Pancreas (tissue), 10 donors: ENCODE measurements around the gene CTPS1. TPM values are rescaled to one million over a fixed set of nuclear protein-coding genes. Genes with fewer than 3 reads are reported as not detected.

Source experiments
- ATAC-seq, 4 donors: fragments of 200-7000 bp; cut with Tn5 transposase; one replicate each; pipeline versions ENCODE4 v1.8.0 to v1.9.1; 2020; ENCODE audit warnings: mild to moderate bottlenecking in 4 of 4, moderate library complexity in 4 of 4
- DNase-seq, 6 donors: peaks; one replicate each; pipeline ENCODE4 v3.0.0-alpha.2; 2020
- FAIRE-seq: peaks from 2 replicates; lab custom pipeline; 2012; peaks lifted over from hg19 to GRCh38; lab: Jason Lieb, UNC
- H3K27ac ChIP-seq, 4 donors: fragments of 200-600 bp; sonication (generic); 1 replicate in 3 of 4; 2 replicates in 1 of 4; pipeline versions ENCODE4 v1.5.0 to v1.8.0; 2020
- H3K27me3 ChIP-seq, 4 donors: fragments of 200-600 bp; one replicate each; pipeline ENCODE4 v1.8.0; 2021
- H3K36me3 ChIP-seq, 3 donors: fragments of 200-600 bp; sonication (generic) in 1 of 3; one replicate each; pipeline versions ENCODE4 v1.5.0 to v1.8.0; 2020 to 2021
- H3K4me1 ChIP-seq, 3 donors: fragments of 200-600 bp; one replicate each; pipeline ENCODE4 v1.8.0; 2021
- H3K4me3 ChIP-seq, 4 donors: fragments of 200-600 bp; sonication (generic) in 2 of 4; one replicate each; pipeline versions ENCODE4 v1.5.0 to v1.8.0; 2020 to 2021
- H3K9me3 ChIP-seq, 4 donors: fragments of 200-600 bp; one replicate each; pipeline ENCODE4 v1.8.0; 2021
- WGBS, 2 donors: extraction: QIAGEN DNeasy Blood & Tissue Kit; methylation state at CpG; one replicate each; pipeline ENCODE4 v1.1.7; 2013; 5-methylcytosine and 5-hydroxymethylcytosine counted together
- intact Hi-C, 3 donors: fragments of 100-400 bp; cut with DNase I; formaldehyde crosslinking; loops; one replicate each; pipeline versions ENCODE4 v1.11.1 to v1.14.2; 2022
- polyA plus RNA-seq, 2 donors: library from polyadenylated mRNA; stranded (reverse); fragments of 200-250 nt; gene quantifications; one replicate each; pipeline ENCODE4 v1.2.3, GENCODE V29; 2013
- total RNA-seq, 6 donors: library from RNA; stranded (reverse); fragmentation: NEBNext Ultra II Directional in 4 of 6; extraction: Animal tissue kit (Norgen Biotek cat#: 25700) in 4 of 6; gene quantifications; one replicate each; pipeline versions ENCODE4 v1.2.1 to v1.2.4, GENCODE V29; 2021 to 2023
- TF ChIP-seq, protein P1 (sequence below), 4 donors: fragments of 200-600 bp; sonication (generic) in 3 of 4; IDR thresholded peaks; one replicate each; pipeline versions ENCODE4 v1.5.0 to v1.8.0; 2021; ENCODE audit warnings: antibody characterized with exemption in 4 of 4
- donor health status: healthy with polysubstance abuse.
- donor health status: DM: no; HTN: no; CAD: no; lungs with moderate emphysema.
- donor health status: DM: no; HTN: no; CAD: no.
- donor health status: control.
- donor health status: control.
- donor health status: Bipolar disorder and iron deficiency.
- donor health status: DM: yes; HTN: yes; CAD: no.
- donor health status: DM: no; HTN: no; CAD: no.
- donor health status: DM: no; HTN: no; CAD: no.
- donor health status: DM: yes; HTN: yes; CAD: no.

The CTPS1 gene
- total and polyA plus RNA-seq, 8 donors = 4.1 to 8.7 (median 7.3) TPM

DNA sequence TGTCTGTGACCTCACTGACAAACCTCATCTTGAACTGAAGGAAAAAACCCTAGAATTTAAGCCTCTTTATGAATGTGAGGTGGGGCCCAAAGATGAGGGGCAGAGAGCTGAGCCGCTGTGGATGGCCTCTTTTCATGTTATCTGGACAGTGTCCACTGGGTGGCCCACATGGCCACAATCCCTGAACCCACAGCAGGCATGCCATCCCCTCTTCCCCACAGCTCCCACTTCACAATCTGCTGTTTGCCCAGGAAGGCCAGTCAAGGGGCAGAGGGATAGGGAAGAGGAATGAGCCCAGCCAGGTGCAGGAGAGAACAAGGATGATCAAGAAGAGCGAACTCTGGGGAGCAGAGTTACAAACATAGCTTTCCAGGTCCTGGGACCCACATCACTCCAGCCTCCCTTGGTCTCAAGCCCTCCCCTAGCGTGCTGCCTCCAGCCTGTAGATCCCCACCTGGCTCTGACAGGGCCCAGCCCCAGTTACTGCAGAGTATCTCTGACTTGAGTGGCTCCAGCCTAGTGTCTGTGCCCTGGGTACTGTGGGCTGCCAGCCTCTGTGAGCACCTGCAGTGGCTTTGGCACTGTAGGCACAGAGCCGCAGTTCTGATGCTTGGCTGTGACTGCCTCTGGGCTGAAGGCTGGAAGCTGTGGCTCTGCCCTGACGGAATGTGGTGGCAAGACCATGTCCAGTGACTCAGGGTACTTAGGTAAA, 43.9 kb downstream of the CTPS1 start:
- intact Hi-C loops = no loop called here
- H3K27me3 ChIP-seq = no peaks in the 10 kb centered on the region
- no peaks in the 10 kb centered on the region for H3K9me3 ChIP-seq
- WGBS, 2 donors = 89 to 92% methylated on average over 5 of the region's 5 CpGs
- no peaks in the 10 kb centered on the region for H3K4me1 ChIP-seq
- TF ChIP-seq, protein P1, sequence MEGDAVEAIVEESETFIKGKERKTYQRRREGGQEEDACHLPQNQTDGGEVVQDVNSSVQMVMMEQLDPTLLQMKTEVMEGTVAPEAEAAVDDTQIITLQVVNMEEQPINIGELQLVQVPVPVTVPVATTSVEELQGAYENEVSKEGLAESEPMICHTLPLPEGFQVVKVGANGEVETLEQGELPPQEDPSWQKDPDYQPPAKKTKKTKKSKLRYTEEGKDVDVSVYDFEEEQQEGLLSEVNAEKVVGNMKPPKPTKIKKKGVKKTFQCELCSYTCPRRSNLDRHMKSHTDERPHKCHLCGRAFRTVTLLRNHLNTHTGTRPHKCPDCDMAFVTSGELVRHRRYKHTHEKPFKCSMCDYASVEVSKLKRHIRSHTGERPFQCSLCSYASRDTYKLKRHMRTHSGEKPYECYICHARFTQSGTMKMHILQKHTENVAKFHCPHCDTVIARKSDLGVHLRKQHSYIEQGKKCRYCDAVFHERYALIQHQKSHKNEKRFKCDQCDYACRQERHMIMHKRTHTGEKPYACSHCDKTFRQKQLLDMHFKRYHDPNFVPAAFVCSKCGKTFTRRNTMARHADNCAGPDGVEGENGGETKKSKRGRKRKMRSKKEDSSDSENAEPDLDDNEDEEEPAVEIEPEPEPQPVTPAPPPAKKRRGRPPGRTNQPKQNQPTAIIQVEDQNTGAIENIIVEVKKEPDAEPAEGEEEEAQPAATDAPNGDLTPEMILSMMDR (IDR thresholded peaks at IDR 0.05) = no peak
- peaks cover 0 to 15% (median 0%) of the 10 kb centered on the region in 3 donors for H3K36me3 ChIP-seq
- no peak overlapping the region for H3K4me3 ChIP-seq
- FAIRE-seq = no peak
- peak in 3 of 4 donors; percentile 29 to 53 (median 37) for ATAC-seq
- no peak for DNase-seq
- H3K27ac ChIP-seq = no peak overlapping the region

DNA sequence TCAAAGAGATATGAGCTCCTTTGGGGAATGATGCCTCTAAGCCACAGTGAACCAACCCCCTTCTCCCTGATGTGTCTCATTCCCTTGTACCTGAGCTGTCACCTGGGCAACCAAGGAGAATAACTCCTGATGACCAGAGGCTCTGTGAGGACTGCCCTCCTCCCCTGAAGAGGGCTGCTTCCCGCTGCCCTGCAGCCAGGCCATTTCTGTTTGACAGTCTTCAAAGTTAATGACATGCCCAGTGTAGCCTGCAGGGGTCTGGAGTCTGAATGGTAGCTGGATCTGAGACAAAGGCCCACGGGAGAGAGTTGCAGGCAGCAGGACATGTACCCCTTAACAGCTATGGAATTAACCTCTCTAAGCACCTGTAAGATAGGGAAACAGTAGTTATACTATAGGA, 45.5 kb downstream of the CTPS1 start:
- no peaks in the 10 kb centered on the region for H3K9me3 ChIP-seq
- H3K4me3 ChIP-seq = no peak overlapping the region
- no peak for DNase-seq
- ATAC-seq = no peak
- FAIRE-seq = no peak
- H3K36me3 ChIP-seq = peaks cover 0 to 21% (median 0%) of the 10 kb centered on the region in 3 donors
- H3K27ac ChIP-seq = no peak overlapping the region
- WGBS, 2 donors = 75 to 81% methylated on average over 2 of the region's 2 CpGs
- intact Hi-C loops = no loop called here
- no peaks in the 10 kb centered on the region for H3K4me1 ChIP-seq
- H3K27me3 ChIP-seq = no peaks in the 10 kb centered on the region
- TF ChIP-seq, protein P1 (IDR thresholded peaks at IDR 0.05) = no peak

- H3K27me3 ChIP-seq = no peaks in the 10 kb centered on the region
- WGBS, 2 donors = 93 to 96% methylated on average over 4 of the region's 4 CpGs
- FAIRE-seq = no peak
- DNase-seq = no peak
- TF ChIP-seq, protein P1 (IDR thresholded peaks at IDR 0.05) = no peak
- intact Hi-C loops = no loop called here
- no peaks in the 10 kb centered on the region for H3K4me1 ChIP-seq
- no peak overlapping the region for H3K4me3 ChIP-seq
- H3K9me3 ChIP-seq = no peaks in the 10 kb centered on the region
- no peak for ATAC-seq
- H3K36me3 ChIP-seq = peaks cover 0 to 21% (median 4%) of the 10 kb centered on the region in 3 donors
- H3K27ac ChIP-seq = no peak overlapping the region
These were observed 46.7 kb downstream of the CTPS1 start for GRCh38 chr1:41025979-41026819.

DNA sequence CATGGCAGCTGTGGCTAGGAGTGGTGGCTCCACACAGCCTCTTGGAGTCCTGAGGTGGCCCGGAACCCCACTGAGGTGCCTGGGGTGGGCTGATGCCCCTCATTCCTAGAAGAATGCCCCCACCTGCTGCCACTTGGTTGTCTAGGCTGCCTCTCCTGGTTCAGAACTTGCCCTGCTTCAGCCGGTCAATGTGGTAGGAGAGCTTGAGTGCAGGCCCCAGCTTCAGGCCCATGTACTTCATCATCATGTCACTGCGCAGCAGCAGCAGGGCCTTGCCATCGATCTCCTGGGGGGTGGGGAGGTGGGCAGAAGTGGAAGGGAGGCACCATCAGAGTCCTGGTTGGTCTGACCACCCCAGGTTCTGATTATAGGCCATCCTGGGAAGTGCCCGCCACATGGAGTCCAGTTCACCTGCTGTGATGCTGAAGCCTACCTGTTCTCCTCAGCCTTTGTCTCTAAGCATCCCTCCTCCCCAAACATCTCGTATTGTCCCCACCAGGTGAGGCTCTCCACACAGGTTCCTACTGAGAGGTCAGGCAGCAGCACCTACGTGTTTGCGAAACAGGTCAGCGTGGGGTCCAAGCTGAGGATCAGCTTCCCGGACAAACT, 48.6 kb downstream of the CTPS1 start:
- Histone ChIP-seq H3K9me3 (no peaks in the 10 kb centered on the region), H3K27me3 (no peaks in the 10 kb centered on the region), H3K27ac (no peak overlapping the region), H3K4me1 (no peaks in the 10 kb centered on the region), H3K4me3 (no peak overlapping the region), H3K36me3 (peaks cover 0 to 25% (median 4%) of the 10 kb centered on the region in 3 donors)
- no peak for DNase-seq
- TF ChIP-seq, protein P1 (IDR thresholded peaks at IDR 0.05) = no peak
- 95 to 97% methylated on average over 10 of the region's 10 CpGs for WGBS, 2 donors
- no peak for ATAC-seq
- FAIRE-seq = no peak
- intact Hi-C loops = no loop called here
